Gastroesophageal sphincter (tissue), 4 donors: ENCODE data around the gene GPHA2. TPM values are rescaled to one million over a fixed set of nuclear protein-coding genes. Genes with fewer than 3 reads are reported as not detected.

Experiments used
- ATAC-seq: fragments of 150-250 bp; one replicate; pipeline ENCODE4 v1.9.1; 2016; ENCODE audit warnings: mild to moderate bottlenecking, moderate library complexity
- H3K27ac ChIP-seq, 4 donors: fragments of 200-600 bp; sonication (generic) in 3 of 4; 1 replicate in 3 of 4; 2 replicates in 1 of 4; pipeline ENCODE4 v1.5.1; 2016 to 2019
- H3K27me3 ChIP-seq: fragments of 200-600 bp; sonication (generic); one replicate; pipeline ENCODE4 v1.5.1; 2019
- H3K36me3 ChIP-seq, 2 donors: fragments of 200-600 bp; sonication (generic); one replicate each; pipeline ENCODE4 v1.5.1; 2019; ENCODE audit warnings: control low read depth in 1 of 2
- H3K4me1 ChIP-seq, 3 donors: fragments of 200-600 bp; sonication (generic); 1 replicate in 2 of 3; 2 replicates in 1 of 3; pipeline ENCODE4 v1.5.1; 2016 to 2019; ENCODE audit warnings: control low read depth in 2 of 3
- H3K4me3 ChIP-seq, 2 donors: fragments of 200-600 bp; sonication (generic); one replicate each; pipeline ENCODE4 v1.5.1; 2019; ENCODE audit warnings: mild to moderate bottlenecking in 1 of 2, moderate library complexity in 1 of 2
- H3K9me3 ChIP-seq, 3 donors: fragments of 200-600 bp; sonication (generic); one replicate each; pipeline ENCODE4 v1.5.1; 2017 to 2019; ENCODE audit warnings: control low read depth in 2 of 3
- CTCF ChIP-seq, 4 experiments: fragments of 200-600 bp in 2 of 4; fragments of 450-650 bp in 2 of 4; sonication (generic) in 1 of 4; IDR thresholded peaks; one replicate each; pipeline ENCODE4 v1.5.1; 2017 to 2019; ENCODE audit warnings: antibody characterized with exemption in 4 of 4, mild to moderate bottlenecking in 2 of 4, moderate library complexity in 2 of 4
- EP300 ChIP-seq: sonication (generic); formaldehyde crosslinking; IDR thresholded peaks from one replicate; pipeline ENCODE4 v1.6.1; 2017; ENCODE audit warnings: antibody characterized with exemption, mild to moderate bottlenecking
- POLR2A ChIP-seq, 2 donors: fragments of 450-650 bp; IDR thresholded peaks; one replicate each; pipeline ENCODE4 v1.6.1; 2017; ENCODE audit warnings: antibody characterized with exemption in 2 of 2, mild to moderate bottlenecking in 2 of 2, moderate library complexity in 1 of 2
- POLR2AphosphoS5 ChIP-seq: sonication (generic); formaldehyde crosslinking; IDR thresholded peaks from one replicate; pipeline ENCODE4 v1.6.1; 2017; ENCODE audit warnings: antibody characterized with exemption
- WGBS, 2 donors: methylation state at CpG; one replicate each; pipeline ENCODE4 v1.1.5; 2018; ENCODE audit warnings: low coverage in 1 of 2; 5-methylcytosine and 5-hydroxymethylcytosine counted together
- total RNA-seq, 4 donors: library from RNA; depleted of rRNA; stranded (reverse); fragments of >200 nt; gene quantifications; one replicate each; pipeline ENCODE4 v1.1.0, GENCODE V29; 2016

The GPHA2 gene
- total RNA-seq, 4 donors from 2014 or later = not detected

GRCh38 chr11:64931290-64931689 is 4.4 kb downstream of the GPHA2 start:
- peaks cover 0 to 88% of the 10 kb centered on the region in 2 donors for H3K36me3 ChIP-seq
- TF ChIP-seq POLR2A (IDR thresholded peaks at IDR 0.05) = no peak
- TF ChIP-seq CTCF (IDR thresholded peaks at IDR 0.05) = no peak
- WGBS, 2 donors = 89 to 100% methylated on average over 2 of the region's 7 CpGs

GRCh38 chr11:64930340-64930739 is 5.4 kb downstream of the GPHA2 start:
- H3K4me3 ChIP-seq = no peak overlapping the region
- H3K4me1 ChIP-seq = peaks cover 0 to 21% (median 11%) of the 10 kb centered on the region in 3 donors
- no peaks in the 10 kb centered on the region for H3K9me3 ChIP-seq
- no peak for TF ChIP-seq POLR2AphosphoS5
- TF ChIP-seq CTCF (IDR thresholded peaks at IDR 0.05) = no peak
- no peak for TF ChIP-seq EP300
- TF ChIP-seq POLR2A (IDR thresholded peaks at IDR 0.05) = no peak
- WGBS, 2 donors = 100% methylated on average over 1 of the region's 6 CpGs
- H3K27me3 ChIP-seq = no peaks in the 10 kb centered on the region
- peaks cover 0 to 88% of the 10 kb centered on the region in 2 donors for H3K36me3 ChIP-seq
- no peak for ATAC-seq
- no peak overlapping the region for H3K27ac ChIP-seq

More at GRCh38 chr11:64931290-64931689, 4.4 kb downstream of the GPHA2 start:
- Histone ChIP-seq H3K4me3 (no peak overlapping the region), H3K9me3 (no peaks in the 10 kb centered on the region), H3K4me1 (peaks cover 0 to 17% (median 2%) of the 10 kb centered on the region in 3 donors), H3K27me3 (no peaks in the 10 kb centered on the region), H3K27ac (no peak overlapping the region)
- no peak for ATAC-seq

DNA sequence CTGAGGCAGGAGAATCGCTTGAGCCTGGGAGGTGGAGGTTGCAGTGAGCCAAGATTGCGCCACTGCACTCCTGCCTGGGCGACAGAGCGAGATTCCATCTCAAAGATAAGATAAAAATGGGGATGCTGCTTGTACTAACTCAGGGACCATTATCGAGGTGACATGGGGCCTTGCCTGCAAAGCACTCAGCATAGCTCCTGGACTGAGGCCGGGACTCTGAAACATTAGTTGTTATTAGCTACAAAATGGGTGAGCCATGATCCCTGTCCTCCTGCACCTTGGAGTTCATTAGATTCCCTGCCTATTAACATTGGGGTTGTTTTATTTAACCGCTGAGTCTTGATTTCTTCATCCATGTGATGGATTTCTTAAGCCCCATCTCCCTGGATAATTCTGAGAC is 6.1 kb downstream of the GPHA2 start:
- 82 to 100% methylated on average over 5 of the region's 7 CpGs for WGBS, 2 donors
- H3K4me3 ChIP-seq = no peak overlapping the region
- TF ChIP-seq POLR2A (IDR thresholded peaks at IDR 0.05) = no peak
- TF ChIP-seq EP300 = no peak
- TF ChIP-seq POLR2AphosphoS5 = no peak
- no peak for TF ChIP-seq CTCF (IDR thresholded peaks at IDR 0.05)
- no peaks in the 10 kb centered on the region for H3K27me3 ChIP-seq
- H3K36me3 ChIP-seq = peaks cover 0 to 81% of the 10 kb centered on the region in 2 donors
- H3K9me3 ChIP-seq = no peaks in the 10 kb centered on the region
- H3K27ac ChIP-seq = no peak overlapping the region
- no peak for ATAC-seq
- peaks cover 0 to 23% (median 14%) of the 10 kb centered on the region in 3 donors for H3K4me1 ChIP-seq

DNA sequence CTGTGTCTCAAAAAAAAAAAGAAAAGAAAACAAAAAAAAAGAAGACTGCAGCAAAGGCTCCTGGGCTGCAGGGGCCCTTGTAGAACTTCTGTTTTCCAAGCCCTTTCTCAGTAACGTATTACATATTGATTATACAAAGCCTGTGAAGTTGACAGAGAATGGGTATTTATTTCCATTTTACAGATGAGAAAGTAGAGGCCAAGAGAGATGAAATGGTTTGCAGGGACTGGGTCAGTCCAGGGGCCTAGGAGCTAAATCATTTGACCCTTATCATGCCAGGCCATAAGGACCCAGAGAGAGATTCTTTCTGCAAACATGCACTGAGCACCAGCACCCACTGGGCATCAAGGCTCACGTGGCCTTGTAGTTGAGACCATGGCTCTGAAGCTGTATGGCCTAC is 6.7 kb downstream of the GPHA2 start:
- TF ChIP-seq EP300 (no peak), POLR2A (IDR thresholded peaks at IDR 0.05) (no peak), CTCF (IDR thresholded peaks at IDR 0.05) (no peak), POLR2AphosphoS5 (no peak)
- ATAC-seq = no peak
- H3K27ac ChIP-seq = no peak overlapping the region

DNA sequence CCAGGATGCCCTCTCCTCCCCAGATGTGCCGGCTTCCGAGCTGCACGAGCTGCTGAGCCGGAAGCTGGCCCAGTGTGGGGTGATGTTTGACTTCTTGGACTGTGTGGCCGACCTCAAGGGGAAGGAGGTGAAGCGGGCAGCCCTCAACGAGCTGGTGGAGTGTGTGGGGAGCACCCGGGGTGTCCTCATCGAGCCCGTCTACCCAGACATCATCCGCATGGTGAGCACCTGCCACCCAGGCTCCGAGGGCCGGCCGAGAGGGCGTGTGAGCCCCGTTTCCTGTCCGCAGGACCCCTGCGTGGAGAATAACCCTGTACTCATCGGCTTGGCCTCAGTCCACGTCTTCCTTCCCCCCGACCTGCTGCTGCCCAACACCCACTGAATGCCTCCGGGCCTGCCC is 9.0 kb downstream of the GPHA2 start:
- Histone ChIP-seq H3K4me1 (peaks cover 0 to 36% (median 20%) of the 10 kb centered on the region in 3 donors), H3K4me3 (no peak overlapping the region), H3K36me3 (peaks cover 0 to 52% of the 10 kb centered on the region in 2 donors), H3K9me3 (no peaks in the 10 kb centered on the region), H3K27me3 (no peaks in the 10 kb centered on the region), H3K27ac (no peak overlapping the region)
- no peak for ATAC-seq
- 77% methylated on average over 9 to 17 of the region's 22 CpGs for WGBS, 2 donors
- TF ChIP-seq CTCF (IDR thresholded peaks at IDR 0.05) = no peak
- no peak for TF ChIP-seq EP300
- no peak for TF ChIP-seq POLR2A (IDR thresholded peaks at IDR 0.05)
- TF ChIP-seq POLR2AphosphoS5 = no peak

More for the DNA sequence above, 6.7 kb downstream of the GPHA2 start:
- peaks cover 0 to 74% of the 10 kb centered on the region in 2 donors for H3K36me3 ChIP-seq
- no peak overlapping the region for H3K4me3 ChIP-seq
- WGBS, 2 donors = 79 to 100% methylated on average over 2 of the region's 2 CpGs
- H3K27me3 ChIP-seq = no peaks in the 10 kb centered on the region
- H3K9me3 ChIP-seq = no peaks in the 10 kb centered on the region
- peaks cover 0 to 26% (median 14%) of the 10 kb centered on the region in 3 donors for H3K4me1 ChIP-seq
